Right lung (tissue), 5 donors: ENCODE measurements around the gene LIG3. TPM values are rescaled to one million over a fixed set of nuclear protein-coding genes. Genes with fewer than 3 reads are reported as not detected.
"Not testable (repeated sequence)": the region's sequence is repeated elsewhere in the genome, so short reads cannot be mapped to it uniquely, and the experiment has no call there.

Source experiments
- DNase-seq, 2 donors: peaks; one replicate each; pipeline ENCODE4 v3.0.0-alpha.2; 2013
- polyA plus RNA-seq, 5 donors: library from polyadenylated mRNA; unstranded; fragments of 120-200 nt; gene quantifications; one replicate each; pipeline versions ENCODE4 v1.2.1 to v1.2.3, GENCODE V29; 2013; ENCODE audit warnings: inconsistent platforms in 1 of 5, low replicate concordance in 1 of 5; ENCODE audit not compliant: insufficient read length in 5 of 5, insufficient read depth in 1 of 5

Gene LIG3
- polyA plus RNA-seq, 5 donors = 25.4 to 36.8 (median 29.0) TPM

GRCh38 chr17:35030780-35031179 is 50.5 kb downstream of the LIG3 start:
- no peak for DNase-seq

GRCh38 chr17:35038453-35038852 is 58.1 kb downstream of the LIG3 start:
- DNase-seq = no peak

DNA sequence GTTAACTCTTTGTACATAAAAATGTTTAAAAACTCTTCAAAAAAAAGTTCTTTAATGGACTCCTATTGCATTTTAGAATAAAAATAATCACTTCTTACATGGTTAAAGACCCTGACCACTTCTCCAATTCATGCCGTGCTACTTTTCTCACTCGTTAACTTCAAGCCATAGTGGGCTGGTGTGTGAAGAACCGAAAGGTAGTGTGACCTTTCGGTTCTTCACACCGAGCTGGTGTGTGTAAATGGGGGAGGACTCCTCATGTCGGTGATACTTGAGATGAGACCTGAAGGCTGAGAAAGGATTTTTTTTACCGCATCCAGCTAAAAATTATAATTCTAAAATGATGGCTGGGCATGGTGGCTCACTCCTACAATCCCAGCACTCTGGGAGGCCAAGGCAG is 61.1 kb downstream of the LIG3 start:
- no peak for DNase-seq

- no peak for DNase-seq
These were observed 63.9 kb downstream of the LIG3 start for GRCh38 chr17:35044181-35044580.

GRCh38 chr17:35045458-35045979 is 65.2 kb downstream of the LIG3 start:
- DNase-seq = not testable (repeated sequence)

- no peak for DNase-seq
These were observed 65.9 kb downstream of the LIG3 start for GRCh38 chr17:35046245-35046644.

- DNase-seq = no peak
These were observed 66.5 kb downstream of the LIG3 start for GRCh38 chr17:35046740-35047283.

GRCh38 chr17:35048685-35049379 is 68.5 kb downstream of the LIG3 start:
- DNase-seq = no peak

DNA sequence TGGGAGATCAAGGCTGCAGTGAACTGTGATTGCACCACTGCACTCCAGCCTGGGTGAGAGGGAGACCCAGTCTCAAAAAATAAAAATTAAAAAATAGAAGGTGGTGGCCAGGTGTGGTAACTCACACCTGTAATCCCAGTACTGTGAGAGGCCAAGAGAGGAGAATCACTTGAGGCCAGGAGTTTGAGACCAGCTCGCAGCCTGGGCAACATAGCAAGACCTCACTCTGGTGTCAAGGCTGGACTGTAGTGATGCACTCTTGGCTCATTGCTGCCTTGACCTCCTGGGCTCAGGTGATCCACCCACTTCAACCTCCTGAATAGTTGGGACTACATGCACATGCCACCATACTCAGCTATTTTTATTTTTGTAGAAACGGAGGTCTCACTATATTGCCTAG is 69.9 kb downstream of the LIG3 start:
- DNase-seq = no peak

GRCh38 chr17:35051183-35051578 is 70.9 kb downstream of the LIG3 start:
- no peak for DNase-seq

GRCh38 chr17:35051579-35052240 is 71.4 kb downstream of the LIG3 start:
- DNase-seq = no peak

- no peak for DNase-seq
These were observed 71.9 kb downstream of the LIG3 start for GRCh38 chr17:35052241-35052610.

DNA sequence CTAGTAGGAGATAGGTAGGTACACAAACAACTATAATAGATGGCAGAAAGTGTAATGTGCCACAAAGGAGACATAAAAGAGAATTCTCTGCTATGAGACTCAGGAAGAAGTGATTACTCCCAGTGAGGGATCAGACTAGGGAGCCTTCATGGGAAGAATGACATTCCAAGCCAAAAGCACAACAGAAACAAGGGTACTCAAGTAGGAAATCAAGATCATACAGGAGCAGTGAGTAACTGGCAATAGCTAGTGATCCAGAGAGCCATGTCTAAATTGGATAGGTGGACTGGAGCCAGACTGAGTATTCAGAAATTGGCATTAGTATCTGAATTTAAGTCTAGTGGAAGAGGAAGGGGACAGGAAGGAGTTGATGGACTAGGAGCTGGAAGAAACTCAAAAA is 72.5 kb downstream of the LIG3 start:
- DNase-seq = no peak

GRCh38 chr17:35053204-35053603 is 72.9 kb downstream of the LIG3 start:
- no peak for DNase-seq

GRCh38 chr17:35056013-35056412 is 75.7 kb downstream of the LIG3 start:
- DNase-seq = no peak

DNA sequence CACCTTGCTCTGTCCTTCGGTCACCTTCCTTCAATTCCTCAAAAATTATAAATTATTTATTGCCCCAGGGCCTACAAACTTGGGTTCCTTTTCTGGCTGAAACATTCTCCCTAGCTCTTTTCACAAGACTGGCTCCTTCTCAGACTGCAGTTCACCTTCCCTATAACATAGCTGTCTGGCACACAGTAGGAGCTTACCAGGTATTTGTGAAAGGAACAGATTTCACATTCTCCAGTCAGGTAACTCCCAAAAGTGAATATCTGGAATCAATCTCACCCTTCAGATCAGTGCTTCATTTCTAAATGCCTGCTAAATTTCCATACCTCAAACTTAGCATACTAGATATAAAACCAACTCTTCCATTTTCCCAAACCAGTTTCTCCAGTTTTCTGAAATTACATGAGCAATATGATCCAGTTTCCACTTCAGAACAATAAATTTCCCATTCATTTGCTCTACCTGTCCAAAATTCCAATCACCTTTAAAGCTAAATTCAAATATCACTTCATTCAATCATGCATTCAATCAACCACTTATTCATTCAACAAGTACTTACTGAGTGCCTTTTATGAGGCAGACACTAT is 77.1 kb downstream of the LIG3 start:
- DNase-seq = no peak

Other genes starting within 250 kb of the LIG3 start
- 1 to 10 TPM; 3.4 to 5.4 (median 4.2) TPM for gene CCT6B, start 19.1 kb upstream of the LIG3 start, polyA plus RNA-seq
- 10 to 100 TPM; 20.8 to 25.3 (median 22.9) TPM for gene ZNF830, start 19.0 kb upstream of the LIG3 start, polyA plus RNA-seq
- gene RFFL, start 83.2 kb downstream of the LIG3 start, polyA plus RNA-seq = 10 to 100 TPM; 19.4 to 22.4 (median 21.0) TPM
- gene RAD51D, start 139.3 kb downstream of the LIG3 start, polyA plus RNA-seq = 10 to 100 TPM; 13.6 to 17.0 (median 16.6) TPM
- gene FNDC8, start 141.1 kb downstream of the LIG3 start, polyA plus RNA-seq = under 1 TPM in 3 of 5 donors, not detected in 2; 0.14 to 0.41 (median 0.22) TPM
- 10 to 100 TPM; 15.7 to 24.5 (median 19.4) TPM for gene NLE1, start 161.8 kb downstream of the LIG3 start, polyA plus RNA-seq
- 1 to 10 TPM in 1 of 5 donors, under 1 TPM in 4; 0.31 to 5.8 (median 0.36) TPM for gene UNC45B, start 167.3 kb downstream of the LIG3 start, polyA plus RNA-seq
- gene SLC35G3, start 213.9 kb downstream of the LIG3 start, polyA plus RNA-seq = under 1 TPM in 1 of 5 donors, not detected in 4; 0.05 TPM